Trophoblast cell (in vitro differentiated cells and primary cell): Measurements from ENCODE around the gene TRAPPC11.

Experiments used
- DNase-seq, 2 donors: peaks; one replicate each; pipeline ENCODE4 v3.0.0-alpha.2; 2016
- H2AFZ ChIP-seq: 2 replicates; pipeline ENCODE4 v1.6.1; 2013; ENCODE audit warnings: low read length, moderate library complexity, mild to moderate bottlenecking; ENCODE audit not compliant: insufficient read depth, poor library complexity
- H2AK5ac ChIP-seq: 2 replicates; pipeline ENCODE4 v1.6.1; 2013; ENCODE audit warnings: mild to moderate bottlenecking, low read length
- H2BK120ac ChIP-seq: 2 replicates; pipeline ENCODE4 v1.6.1; 2013; ENCODE audit warnings: low read length, mild to moderate bottlenecking, moderate library complexity; ENCODE audit not compliant: insufficient read depth, poor library complexity
- H2BK12ac ChIP-seq: 2 replicates; pipeline ENCODE4 v1.6.1; 2013; ENCODE audit warnings: mild to moderate bottlenecking, low read length, moderate library complexity
- H2BK5ac ChIP-seq: 2 replicates; pipeline ENCODE4 v1.6.1; 2013; ENCODE audit warnings: low read length, low read depth, moderate library complexity, mild to moderate bottlenecking; ENCODE audit not compliant: poor library complexity
- H3K14ac ChIP-seq: 2 replicates; pipeline ENCODE4 v1.6.1; 2013; ENCODE audit warnings: mild to moderate bottlenecking, low read length
- H3K18ac ChIP-seq: 2 replicates; pipeline ENCODE4 v1.6.1; 2013; ENCODE audit warnings: mild to moderate bottlenecking, low read length
- H3K23ac ChIP-seq: 2 replicates; pipeline ENCODE4 v1.6.1; 2013; ENCODE audit warnings: low read length
- H3K27ac ChIP-seq: 2 replicates; pipeline ENCODE4 v1.5.1; 2013; ENCODE audit warnings: low read depth, mild to moderate bottlenecking, inconsistent platforms, low read length, moderate library complexity
- H3K27me3 ChIP-seq: 2 replicates; pipeline ENCODE4 v1.6.1; 2013; ENCODE audit warnings: inconsistent platforms, mild to moderate bottlenecking, low read length, moderate library complexity; ENCODE audit not compliant: insufficient read depth
- H3K36me3 ChIP-seq, 2 experiments: 1 replicate in 1 of 2; 2 replicates in 1 of 2; pipeline ENCODE4 v1.6.1; 2013; ENCODE audit warnings: low read length in 2 of 2, mild to moderate bottlenecking in 2 of 2, moderate library complexity in 1 of 2; ENCODE audit not compliant: insufficient read depth in 2 of 2, control insufficient read depth in 1 of 2
- H3K4ac ChIP-seq: 2 replicates; pipeline ENCODE4 v1.6.1; 2013; ENCODE audit warnings: low read depth, mild to moderate bottlenecking, low read length, moderate library complexity
- H3K4me1 ChIP-seq, 2 experiments: 1 replicate in 1 of 2; 2 replicates in 1 of 2; pipeline ENCODE4 v1.6.1; 2013; ENCODE audit warnings: low read length in 2 of 2, mild to moderate bottlenecking in 2 of 2, moderate library complexity in 1 of 2; ENCODE audit not compliant: insufficient read depth in 2 of 2, control insufficient read depth in 1 of 2
- H3K4me2 ChIP-seq: 2 replicates; pipeline ENCODE4 v1.6.1; 2013; ENCODE audit warnings: inconsistent platforms, mild to moderate bottlenecking, low read length, moderate library complexity
- H3K4me3 ChIP-seq: 2 replicates; pipeline ENCODE4 v1.5.1; 2013; ENCODE audit warnings: mild to moderate bottlenecking, low read depth, low read length, inconsistent platforms
- H3K79me1 ChIP-seq: one replicate; pipeline ENCODE4 v1.6.1; 2013; ENCODE audit warnings: low read length
- H3K79me2 ChIP-seq: 2 replicates; pipeline ENCODE4 v1.6.1; 2013; ENCODE audit warnings: low read length, mild to moderate bottlenecking; ENCODE audit not compliant: control insufficient read depth, insufficient read depth, poor library complexity
- H3K9ac ChIP-seq: 2 replicates; pipeline ENCODE4 v1.6.1; 2013; ENCODE audit warnings: mild to moderate bottlenecking, low read length
- H3K9me3 ChIP-seq: 2 replicates; pipeline ENCODE4 v1.6.1; 2013; ENCODE audit warnings: low read depth, mild to moderate bottlenecking, control low read depth, inconsistent platforms, low read length; ENCODE audit not compliant: insufficient read depth
- H4K12ac ChIP-seq: 2 replicates; pipeline ENCODE4 v1.6.1; 2013; ENCODE audit warnings: low read depth, mild to moderate bottlenecking, low read length, moderate library complexity
- H4K8ac ChIP-seq: 2 replicates; pipeline ENCODE4 v1.6.1; 2013; ENCODE audit warnings: low read depth, mild to moderate bottlenecking, low read length, moderate library complexity
- H4K91ac ChIP-seq: one replicate; pipeline ENCODE4 v1.6.1; 2013; ENCODE audit warnings: low read depth, mild to moderate bottlenecking, low read length, moderate library complexity
- WGBS: extraction: QIAGEN DNeasy Blood & Tissue Kit; methylation state at CpG from one replicate; pipeline ENCODE4 v1.1.7; 2013; ENCODE audit warnings: missing lambda C conversion rate; ENCODE audit not compliant: insufficient read length, insufficient coverage; ENCODE audit errors: extremely low coverage; 5-methylcytosine and 5-hydroxymethylcytosine counted together

The TRAPPC11 gene

DNA sequence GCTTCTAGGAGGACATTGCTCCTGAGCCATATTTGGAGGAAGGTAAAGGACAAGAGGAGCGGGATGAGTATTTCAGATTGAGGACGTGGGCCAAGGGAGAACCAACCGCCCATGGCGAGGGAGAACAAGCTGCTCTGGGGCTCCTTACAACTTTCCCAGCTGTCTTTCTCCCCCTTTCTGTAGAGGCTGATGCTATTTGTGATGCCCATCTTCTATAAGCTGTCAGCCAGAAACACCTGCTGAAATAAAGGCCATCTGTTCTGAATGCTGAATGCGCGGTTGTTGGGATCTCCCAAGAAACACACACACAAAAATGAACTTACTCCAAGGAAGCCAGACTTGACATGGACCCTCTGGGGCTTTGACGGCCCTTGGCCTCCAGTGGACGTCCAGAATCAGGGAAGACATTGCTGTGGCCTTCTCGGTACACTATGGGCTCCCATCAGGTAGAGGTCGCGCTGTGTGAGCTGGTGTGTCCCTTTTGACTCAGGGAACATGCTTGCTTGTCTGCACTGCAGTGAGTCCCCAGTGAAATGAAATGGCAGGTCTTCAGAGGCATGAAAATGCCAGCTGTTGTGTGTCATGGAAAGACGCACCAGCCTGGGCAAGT is 31.0 kb upstream of the TRAPPC11 start:
- no peak overlapping the region for H3K9ac ChIP-seq
- H3K4ac ChIP-seq, result no peak overlapping the region
- H4K91ac ChIP-seq, result no peak overlapping the region
- H3K4me2 ChIP-seq, result no peak overlapping the region
- no peak overlapping the region for H3K14ac ChIP-seq
- no peak overlapping the region for H2BK5ac ChIP-seq
- no peak overlapping the region for H2BK120ac ChIP-seq
- no peak overlapping the region for H2AFZ ChIP-seq
- WGBS, result no CpG with 5 or more reads among the region's 12 CpGs
- no peak for DNase-seq
- H3K27me3 ChIP-seq, result no peaks in the 10 kb centered on the region
- no peak overlapping the region for H2BK12ac ChIP-seq
- H3K23ac ChIP-seq, result no peak overlapping the region
- H4K8ac ChIP-seq, result no peak overlapping the region
- no peak overlapping the region for H4K12ac ChIP-seq
- no peaks in the 10 kb centered on the region for H3K36me3 ChIP-seq
- H3K18ac ChIP-seq, result no peak overlapping the region
- H3K79me1 ChIP-seq, result no peaks in the 10 kb centered on the region
- H3K27ac ChIP-seq, result no peak overlapping the region
- no peaks in the 10 kb centered on the region for H3K79me2 ChIP-seq
- no peak overlapping the region for H2AK5ac ChIP-seq
- H3K4me3 ChIP-seq, result no peak overlapping the region
- no peaks in the 10 kb centered on the region for H3K4me1 ChIP-seq
- peaks cover 4% of the 10 kb centered on the region for H3K9me3 ChIP-seq

DNA sequence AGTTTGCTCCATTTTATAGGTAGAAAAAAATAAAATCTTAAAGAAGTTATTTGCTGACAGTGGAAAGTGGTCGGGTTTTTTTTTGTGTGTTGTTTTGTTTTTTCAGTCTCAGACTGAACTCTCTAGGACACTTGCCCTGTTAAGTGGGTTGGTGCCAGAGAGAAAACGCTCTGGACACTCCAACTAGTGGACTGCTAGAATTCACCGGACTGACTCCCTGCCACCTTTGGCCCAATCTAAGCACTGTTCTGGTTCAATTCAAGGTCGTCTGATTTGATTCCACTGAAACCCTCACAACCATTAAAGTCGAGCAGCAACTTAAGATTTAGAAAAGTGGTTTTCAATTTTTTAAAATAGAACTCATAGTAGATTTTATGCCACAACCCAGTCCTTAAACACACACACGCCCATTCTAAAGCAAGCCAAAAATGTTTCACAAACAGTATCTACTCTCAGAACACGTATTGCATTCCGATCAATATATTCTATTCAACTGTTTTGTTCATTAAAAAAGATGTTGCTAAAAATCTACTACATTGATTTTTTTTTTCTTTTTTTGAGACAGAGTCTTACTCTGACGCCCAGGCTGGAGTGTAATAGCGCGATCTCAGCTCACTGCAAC is 27.4 kb upstream of the TRAPPC11 start:
- H3K9me3 ChIP-seq, result peaks cover 2% of the 10 kb centered on the region
- H3K79me1 ChIP-seq, result no peaks in the 10 kb centered on the region
- no peak overlapping the region for H4K12ac ChIP-seq
- no peak overlapping the region for H3K27ac ChIP-seq
- H2AFZ ChIP-seq, result no peak overlapping the region
- H3K4me2 ChIP-seq, result no peak overlapping the region
- no peak for DNase-seq
- H3K4me1 ChIP-seq, result no peaks in the 10 kb centered on the region
- no peak overlapping the region for H3K9ac ChIP-seq
- no peaks in the 10 kb centered on the region for H3K36me3 ChIP-seq
- H4K8ac ChIP-seq, result no peak overlapping the region
- H3K27me3 ChIP-seq, result no peaks in the 10 kb centered on the region
- H2BK120ac ChIP-seq, result no peak overlapping the region
- H3K18ac ChIP-seq, result no peak overlapping the region
- H3K79me2 ChIP-seq, result no peaks in the 10 kb centered on the region
- no peak overlapping the region for H4K91ac ChIP-seq
- H3K14ac ChIP-seq, result no peak overlapping the region
- no CpG with 5 or more reads among the region's 11 CpGs for WGBS
- H2AK5ac ChIP-seq, result no peak overlapping the region
- no peak overlapping the region for H3K4ac ChIP-seq
- no peak overlapping the region for H3K23ac ChIP-seq
- H2BK12ac ChIP-seq, result no peak overlapping the region
- H3K4me3 ChIP-seq, result no peak overlapping the region
- H2BK5ac ChIP-seq, result no peak overlapping the region

DNA sequence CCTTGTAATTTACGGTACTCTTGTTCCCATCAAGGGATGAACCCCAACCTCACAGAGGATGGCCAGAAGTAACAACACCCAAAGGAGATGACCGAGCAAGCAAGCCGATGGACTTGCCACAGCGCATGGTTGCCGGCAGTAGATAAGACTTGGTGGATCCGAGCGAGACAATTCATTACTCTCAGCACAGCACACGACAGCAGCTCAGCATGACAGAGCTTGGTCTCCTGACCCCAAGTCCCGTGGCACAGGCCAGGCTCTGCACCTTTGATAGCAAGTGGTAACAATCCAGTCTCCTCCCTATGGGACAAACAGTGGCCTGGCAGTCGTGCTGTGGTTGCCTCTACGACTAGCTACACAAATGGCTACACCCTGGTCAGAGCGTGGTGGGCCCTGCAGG is 26.4 kb upstream of the TRAPPC11 start:
- no peak overlapping the region for H3K4me3 ChIP-seq
- H3K14ac ChIP-seq, result no peak overlapping the region
- H3K4ac ChIP-seq, result no peak overlapping the region
- H2AFZ ChIP-seq, result no peak overlapping the region
- no peak overlapping the region for H3K9ac ChIP-seq
- H3K36me3 ChIP-seq, result no peaks in the 10 kb centered on the region
- H3K18ac ChIP-seq, result no peak overlapping the region
- H3K23ac ChIP-seq, result peak overlapping the region; percentile 93
- no peaks in the 10 kb centered on the region for H3K79me1 ChIP-seq
- no peak overlapping the region for H3K4me2 ChIP-seq
- H3K79me2 ChIP-seq, result no peaks in the 10 kb centered on the region
- no peak overlapping the region for H4K91ac ChIP-seq
- no peaks in the 10 kb centered on the region for H3K4me1 ChIP-seq
- H4K12ac ChIP-seq, result no peak overlapping the region
- no peak overlapping the region for H2BK5ac ChIP-seq
- H3K27ac ChIP-seq, result no peak overlapping the region
- WGBS, result no CpG with 5 or more reads among the region's 12 CpGs
- H4K8ac ChIP-seq, result no peak overlapping the region
- H2BK120ac ChIP-seq, result no peak overlapping the region
- DNase-seq, result no peak
- H2AK5ac ChIP-seq, result no peak overlapping the region
- no peak overlapping the region for H2BK12ac ChIP-seq
- no peaks in the 10 kb centered on the region for H3K27me3 ChIP-seq
- H3K9me3 ChIP-seq, result peaks cover 2% of the 10 kb centered on the region

DNA sequence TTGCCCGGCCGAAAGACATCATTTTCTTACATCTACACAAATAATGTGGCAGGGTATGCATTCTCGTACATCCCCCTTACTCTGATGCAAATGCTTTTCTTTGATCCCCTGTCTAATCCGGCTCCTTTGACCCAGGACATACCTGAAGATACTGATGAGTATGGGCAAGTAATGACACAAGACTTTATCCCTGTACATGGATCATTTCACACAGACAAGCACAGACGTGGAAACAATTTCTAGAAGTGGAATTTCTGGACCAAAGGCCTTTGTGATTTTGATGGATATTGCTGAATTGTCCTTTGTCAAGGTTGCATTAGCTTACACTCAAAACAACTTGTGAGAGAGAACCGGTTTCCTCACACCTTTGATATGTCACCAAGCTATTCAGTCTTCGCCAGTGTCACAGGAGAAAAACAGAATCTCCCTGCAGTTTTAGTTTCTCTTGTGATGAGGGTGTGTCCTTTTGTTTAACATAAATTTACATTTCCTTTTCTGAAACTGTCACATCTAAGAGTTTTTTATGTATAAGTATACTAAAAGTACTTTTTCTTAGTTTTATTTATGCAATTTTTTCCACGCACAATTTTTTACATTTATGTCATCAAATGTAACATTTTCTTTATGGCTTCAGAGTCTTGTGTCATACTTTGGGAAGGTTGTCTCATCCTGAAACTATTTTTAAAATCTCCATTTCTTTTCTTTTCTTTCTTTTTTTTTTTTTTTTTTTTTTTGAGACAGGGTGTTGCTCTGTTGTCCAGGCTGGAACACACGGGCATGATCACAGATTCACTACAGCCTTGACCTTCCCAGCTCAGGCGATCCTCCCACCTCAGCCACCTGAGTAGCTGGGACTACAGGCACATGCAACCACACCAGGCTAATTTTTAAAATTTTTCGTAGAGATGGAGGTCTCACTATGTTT is 25.4 kb upstream of the TRAPPC11 start:
- Histone ChIP-seq H3K23ac (no peak overlapping the region), H3K4ac (no peak overlapping the region), H3K18ac (no peak overlapping the region), H2BK5ac (no peak overlapping the region), H2AFZ (no peak overlapping the region), H3K4me2 (no peak overlapping the region), H4K12ac (no peak overlapping the region), H2BK120ac (no peak overlapping the region), H3K4me1 (no peaks in the 10 kb centered on the region), H3K14ac (no peak overlapping the region), H2AK5ac (no peak overlapping the region), H3K79me1 (no peaks in the 10 kb centered on the region), H3K79me2 (no peaks in the 10 kb centered on the region), H3K27me3 (no peaks in the 10 kb centered on the region), H4K8ac (no peak overlapping the region), H4K91ac (no peak overlapping the region), H3K9me3 (peaks cover 2% of the 10 kb centered on the region), H3K27ac (no peak overlapping the region), H3K4me3 (no peak overlapping the region), H3K9ac (no peak overlapping the region), H2BK12ac (no peak overlapping the region), H3K36me3 (no peaks in the 10 kb centered on the region)
- no CpG with 5 or more reads among the region's 11 CpGs for WGBS
- DNase-seq, result peak; percentile 31 to 79
